ENCODE measurements around the gene MTX3. TPM values are rescaled to one million over a fixed set of nuclear protein-coding genes. Genes with fewer than 3 reads are reported as not detected.

The MTX3 gene
- total RNA-seq, 1 donor from 2014 or later: 16.8 TPM

GRCh38 chr5:79947567-79947966 is 43.5 kb downstream of the MTX3 start:
- Histone ChIP-seq H3K27me3 (ENCODE audit: control insufficient read depth, insufficient read depth, low read length) (no peaks in the 10 kb centered on the region), H3K36me3 (ENCODE audit: control insufficient read depth, insufficient read depth, low read length) (no peaks in the 10 kb centered on the region), H3K4me3 (ENCODE audit: low read depth, low read length) (no peak overlapping the region)
- TF ChIP-seq CTCF (IDR thresholded peaks at IDR 0.05; ENCODE audit: insufficient read depth, low read length, poor library complexity, severe bottlenecking): no peak
- DNase-seq (ENCODE audit: low read depth): no peak

- no peaks in the 10 kb centered on the region for H3K36me3 ChIP-seq (ENCODE audit: control insufficient read depth, insufficient read depth, low read length)
- TF ChIP-seq CTCF (IDR thresholded peaks at IDR 0.05; ENCODE audit: insufficient read depth, low read length, poor library complexity, severe bottlenecking): no peak
- no peak overlapping the region for H3K4me3 ChIP-seq (ENCODE audit: low read depth, low read length)
- H3K27me3 ChIP-seq (ENCODE audit: control insufficient read depth, insufficient read depth, low read length): no peaks in the 10 kb centered on the region
- DNase-seq (ENCODE audit: low read depth): no peak
These were observed 52.6 kb downstream of the MTX3 start for GRCh38 chr5:79938468-79938867.

- Histone ChIP-seq H3K27me3 (ENCODE audit: control insufficient read depth, insufficient read depth, low read length) (no peaks in the 10 kb centered on the region), H3K4me3 (ENCODE audit: low read depth, low read length) (no peak overlapping the region), H3K36me3 (ENCODE audit: control insufficient read depth, insufficient read depth, low read length) (no peaks in the 10 kb centered on the region)
- TF ChIP-seq CTCF (IDR thresholded peaks at IDR 0.05; ENCODE audit: insufficient read depth, low read length, poor library complexity, severe bottlenecking): no peak
- no peak for DNase-seq (ENCODE audit: low read depth)
These were observed 54.3 kb downstream of the MTX3 start for GRCh38 chr5:79936646-79937216.

- DNase-seq (ENCODE audit: low read depth): no peak
- no peak for TF ChIP-seq CTCF (IDR thresholded peaks at IDR 0.05; ENCODE audit: insufficient read depth, low read length, poor library complexity, severe bottlenecking)
- H3K4me3 ChIP-seq (ENCODE audit: low read depth, low read length): no peak overlapping the region
- no peaks in the 10 kb centered on the region for H3K36me3 ChIP-seq (ENCODE audit: control insufficient read depth, insufficient read depth, low read length)
- H3K27me3 ChIP-seq (ENCODE audit: control insufficient read depth, insufficient read depth, low read length): no peaks in the 10 kb centered on the region
These were observed 54.9 kb downstream of the MTX3 start for GRCh38 chr5:79936002-79936645.

GRCh38 chr5:79934681-79935080 is 56.4 kb downstream of the MTX3 start:
- TF ChIP-seq CTCF (IDR thresholded peaks at IDR 0.05; ENCODE audit: insufficient read depth, low read length, poor library complexity, severe bottlenecking): no peak
- H3K4me3 ChIP-seq (ENCODE audit: low read depth, low read length): no peak overlapping the region
- H3K36me3 ChIP-seq (ENCODE audit: control insufficient read depth, insufficient read depth, low read length): no peaks in the 10 kb centered on the region
- DNase-seq (ENCODE audit: low read depth): no peak
- H3K27me3 ChIP-seq (ENCODE audit: control insufficient read depth, insufficient read depth, low read length): no peaks in the 10 kb centered on the region

All from kidney epithelial cell (primary cell).